Adrenal gland (tissue), 12 donors: ENCODE measurements around the gene BNC2. TPM values are rescaled to one million over a fixed set of nuclear protein-coding genes. Genes with fewer than 3 reads are reported as not detected.

ENCODE experiments used
- DNase-seq, 7 donors: peaks; one replicate each; pipeline ENCODE4 v3.0.0-alpha.2; 2019 to 2020
- H3K27ac ChIP-seq, 5 donors: fragments of 200-600 bp; sonication (generic) in 4 of 5; 1 replicate in 3 of 5; 2 replicates in 2 of 5; pipeline versions ENCODE4 v1.5.1 to v1.8.0; 2016 to 2020; ENCODE audit warnings: mild to moderate bottlenecking in 1 of 5
- H3K27me3 ChIP-seq: fragments of 200-600 bp; 2 replicates; pipeline ENCODE4 v1.8.0; 2021
- H3K36me3 ChIP-seq, 2 donors: fragments of 200-600 bp; replicated peaks in 1 of 2; 1 replicate in 1 of 2; 2 replicates in 1 of 2; pipeline versions ENCODE4 v1.5.1 to v1.8.0; 2018 to 2022
- H3K4me1 ChIP-seq, 2 donors: fragments of 200-600 bp; replicated peaks in 1 of 2; 1 replicate in 1 of 2; 2 replicates in 1 of 2; pipeline versions ENCODE4 v1.5.1 to v1.8.0; 2018 to 2021
- H3K4me3 ChIP-seq, 4 donors: fragments of 200-600 bp; sonication (generic) in 3 of 4; one replicate each; pipeline ENCODE4 v1.5.1; 2016 to 2018
- H3K9me3 ChIP-seq, 3 donors: fragments of 200-600 bp; sonication (generic) in 1 of 3; replicated peaks in 1 of 3; 1 replicate in 2 of 3; 2 replicates in 1 of 3; pipeline versions ENCODE4 v1.5.1 to v1.8.0; 2016 to 2021
- CTCF ChIP-seq, 6 experiments: fragments of 450-650 bp in 4 of 6; fragments of 200-600 bp in 2 of 6; sonication (generic) in 1 of 6; IDR thresholded peaks; 1 replicate in 5 of 6; 2 replicates in 1 of 6; pipeline versions ENCODE4 v1.5.1 to v1.8.0; 2016 to 2021; ENCODE audit warnings: antibody characterized with exemption in 6 of 6, mild to moderate bottlenecking in 2 of 6, moderate library complexity in 1 of 6
- POLR2A ChIP-seq, 2 donors: fragments of 450-650 bp; IDR thresholded peaks; one replicate each; pipeline ENCODE4 v1.6.1; 2017; ENCODE audit warnings: antibody characterized with exemption in 2 of 2, mild to moderate bottlenecking in 2 of 2, moderate library complexity in 1 of 2
- WGBS, 4 donors: extraction: QIAGEN DNeasy Blood & Tissue Kit in 2 of 4; methylation state at CpG; one replicate each; pipeline versions ENCODE4 v1.1.5 to v1.1.7; 2013 to 2017; 5-methylcytosine and 5-hydroxymethylcytosine counted together
- intact Hi-C, 2 donors: fragments of 100-400 bp; cut with DNase I; formaldehyde crosslinking; loops; one replicate each; pipeline versions ENCODE4 v1.14.1 to v1.15.0; 2022 to 2023
- polyA plus RNA-seq, 3 donors: library from polyadenylated mRNA; stranded (reverse); fragments of 200-250 nt in 2 of 3; fragments of 350-450 nt in 1 of 3; fragmentation: Illumina TruSeq in 1 of 3; extraction: RNeasy Lipid Tissue Mini Kit (QIAGEN cat#74804) in 1 of 3; gene quantifications; one replicate each; pipeline ENCODE4 v1.2.3, GENCODE V29; 2013 to 2014
- total RNA-seq, 9 donors: library from RNA; depleted of rRNA in 4 of 9; stranded (reverse); fragments of >200 nt in 4 of 9; fragments of 120-200 nt in 1 of 9; fragmentation: NEBNext Ultra II Directional in 1 of 9; extraction: Animal tissue kit (Norgen Biotek cat#: 25700) in 1 of 9; gene quantifications; one replicate each; pipeline versions ENCODE4 v1.1.0 to v1.2.4, GENCODE V29; 2013 to 2023
- donor health status: healthy with polysubstance abuse.
- donor health status: Bipolar disorder and iron deficiency.
- donor health status: DM: yes; HTN: yes; CAD: no.
- donor health status: DM: no; HTN: no; CAD: no.
- donor health status: DM: no; HTN: no; CAD: no.
- donor health status: DM: yes; HTN: yes; CAD: no.

BNC2 gene
- total and polyA plus RNA-seq, 12 donors: 1.1 to 11.1 (median 5.0) TPM

DNA sequence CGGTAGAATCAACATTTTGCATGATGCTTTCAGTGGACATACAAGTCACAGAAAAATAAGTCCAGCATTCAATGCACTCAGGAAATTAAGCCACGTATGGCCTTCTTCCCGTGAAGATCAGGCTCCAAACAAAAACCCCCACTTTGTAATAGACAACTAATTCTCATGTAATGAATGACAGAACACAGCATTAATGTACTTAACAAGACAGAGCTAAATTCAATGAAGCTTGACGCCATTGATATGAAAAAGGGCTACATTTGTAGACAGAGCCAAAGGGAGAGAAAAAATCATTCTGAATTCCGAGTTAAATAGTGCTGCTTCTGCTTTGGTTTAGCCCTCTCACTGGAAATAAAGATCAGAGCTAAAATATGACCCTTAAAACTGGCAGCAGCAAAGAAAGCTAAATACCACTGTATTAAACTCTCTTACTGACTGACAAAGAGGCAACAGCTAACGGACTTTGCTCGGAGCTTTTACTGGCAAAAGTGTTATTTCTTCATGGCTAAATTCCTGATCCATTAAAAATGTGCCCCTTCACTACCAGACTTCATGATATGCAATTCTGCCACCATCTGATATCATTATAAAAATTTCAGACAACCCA is 250.5 kb downstream of the BNC2 start:
- no peaks in the 10 kb centered on the region for H3K36me3 ChIP-seq
- H3K27me3 ChIP-seq: no peaks in the 10 kb centered on the region
- WGBS, 4 donors: 73 to 79% (median 76%) methylated on average over 7 of the region's 7 CpGs
- no peaks in the 10 kb centered on the region for H3K4me1 ChIP-seq
- TF ChIP-seq POLR2A (IDR thresholded peaks at IDR 0.05): no peak
- TF ChIP-seq CTCF (IDR thresholded peaks at IDR 0.05): no peak
- H3K27ac ChIP-seq: no peak overlapping the region
- no peak for DNase-seq
- H3K9me3 ChIP-seq: no peaks in the 10 kb centered on the region
- no peak overlapping the region for H3K4me3 ChIP-seq
- intact Hi-C loops: no loop called here

DNA sequence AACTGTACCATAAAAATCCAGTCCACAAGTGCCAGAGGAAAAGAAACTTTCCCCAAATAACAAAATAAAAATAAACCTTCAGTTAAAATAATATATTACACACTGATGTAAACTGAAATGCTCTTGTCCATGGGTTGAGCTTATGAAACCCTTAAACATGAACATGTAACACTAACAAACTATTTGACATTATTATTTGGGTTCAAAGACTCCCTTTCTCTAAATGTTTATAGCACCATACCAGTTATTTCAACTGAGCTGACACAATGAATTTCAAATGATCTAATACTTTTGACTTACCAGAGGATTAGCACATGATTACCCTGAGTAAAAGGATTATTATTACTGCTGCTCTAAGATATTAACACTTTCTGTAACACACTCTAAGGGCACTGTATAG is 251.1 kb downstream of the BNC2 start:
- Histone ChIP-seq H3K36me3 (no peaks in the 10 kb centered on the region), H3K9me3 (no peaks in the 10 kb centered on the region), H3K27ac (no peak overlapping the region), H3K27me3 (no peaks in the 10 kb centered on the region), H3K4me1 (no peaks in the 10 kb centered on the region), H3K4me3 (no peak overlapping the region)
- intact Hi-C loops: no loop called here
- DNase-seq: no peak
- TF ChIP-seq POLR2A (IDR thresholded peaks at IDR 0.05): no peak
- no peak for TF ChIP-seq CTCF (IDR thresholded peaks at IDR 0.05)

- intact Hi-C loops: no loop called here
- DNase-seq: no peak
- Histone ChIP-seq H3K4me1 (no peaks in the 10 kb centered on the region), H3K27ac (no peak overlapping the region), H3K4me3 (no peak overlapping the region), H3K27me3 (no peaks in the 10 kb centered on the region), H3K9me3 (no peaks in the 10 kb centered on the region), H3K36me3 (no peaks in the 10 kb centered on the region)
- no peak for TF ChIP-seq CTCF (IDR thresholded peaks at IDR 0.05)
- no peak for TF ChIP-seq POLR2A (IDR thresholded peaks at IDR 0.05)
- 63 to 80% (median 78%) methylated on average over 3 of the region's 3 CpGs for WGBS, 4 donors
Observed at GRCh38 chr9:16618524-16618923, 251.9 kb downstream of the BNC2 start.

- Histone ChIP-seq H3K4me1 (no peaks in the 10 kb centered on the region), H3K27me3 (no peaks in the 10 kb centered on the region), H3K27ac (no peak overlapping the region), H3K4me3 (no peak overlapping the region), H3K36me3 (no peaks in the 10 kb centered on the region), H3K9me3 (no peaks in the 10 kb centered on the region)
- WGBS, 4 donors: 61 to 89% (median 84%) methylated on average over 2 of the region's 2 CpGs
- DNase-seq: no peak
- intact Hi-C loops: no loop called here
- TF ChIP-seq POLR2A (IDR thresholded peaks at IDR 0.05): no peak
- no peak for TF ChIP-seq CTCF (IDR thresholded peaks at IDR 0.05)
Observed at GRCh38 chr9:16616686-16617085, 253.8 kb downstream of the BNC2 start.
